ENCODE data around the gene GSTA3.
"Not testable (repeated sequence)": the region's sequence is repeated elsewhere in the genome, so short reads cannot be mapped to it uniquely, and the experiment has no call there.

GSTA3 gene

GRCh38 chr6:52909131-52909530 lies 367 bp downstream of the GSTA3 start:
- no peak for DNase-seq

- DNase-seq, result no peak
These were observed 972 bp downstream of the GSTA3 start for GRCh38 chr6:52908526-52908925.

- DNase-seq, result no peak
These were observed 4.8 kb downstream of the GSTA3 start for GRCh38 chr6:52904562-52905279.

GRCh38 chr6:52900536-52900935 lies 9.0 kb downstream of the GSTA3 start:
- no peak for DNase-seq

- DNase-seq, result not testable (repeated sequence)
These were observed 13.7 kb downstream of the GSTA3 start for GRCh38 chr6:52895790-52896189.

- no peak for DNase-seq
These were observed 15.2 kb downstream of the GSTA3 start for GRCh38 chr6:52894285-52894684.

- no peak for DNase-seq
These were observed 15.7 kb downstream of the GSTA3 start for GRCh38 chr6:52893803-52894202.

- DNase-seq, result no peak
These were observed 16.3 kb downstream of the GSTA3 start for GRCh38 chr6:52893221-52893620.

- no peak for DNase-seq
These were observed 19.5 kb downstream of the GSTA3 start for GRCh38 chr6:52890018-52890417.

GRCh38 chr6:52887910-52888524 lies 21.5 kb downstream of the GSTA3 start:
- DNase-seq, result no peak

- peak; percentile 55 for DNase-seq
These were observed 27.3 kb downstream of the GSTA3 start for GRCh38 chr6:52881996-52882841.

- no peak for DNase-seq
These were observed 27.9 kb downstream of the GSTA3 start for GRCh38 chr6:52881662-52881995.

- DNase-seq, result no peak
These were observed 31.7 kb downstream of the GSTA3 start for GRCh38 chr6:52877786-52878185.

GRCh38 chr6:52877168-52877567 lies 32.3 kb downstream of the GSTA3 start:
- DNase-seq, result no peak

- no peak for DNase-seq
These were observed 33.3 kb downstream of the GSTA3 start for GRCh38 chr6:52876056-52876787.

- no peak for DNase-seq
These were observed 37.5 kb downstream of the GSTA3 start for GRCh38 chr6:52872031-52872430.

- no peak for DNase-seq
These were observed 37.9 kb downstream of the GSTA3 start for GRCh38 chr6:52871621-52872020.

GRCh38 chr6:52870335-52871091 lies 39.0 kb downstream of the GSTA3 start:
- DNase-seq, result not testable (repeated sequence)

- not testable (repeated sequence) for DNase-seq
These were observed 40.6 kb downstream of the GSTA3 start for GRCh38 chr6:52868899-52869298.

GRCh38 chr6:52868240-52868639 lies 41.3 kb downstream of the GSTA3 start:
- DNase-seq, result no peak

- not testable (repeated sequence) for DNase-seq
These were observed 48.3 kb downstream of the GSTA3 start for GRCh38 chr6:52861151-52861550.

- DNase-seq, result no peak
These were observed 51.1 kb downstream of the GSTA3 start for GRCh38 chr6:52858416-52858815.
